Endothelial cell of umbilical vein (primary cell): Measurements from ENCODE around the gene COX14.

Experiments used
- POLR2A ChIP-seq: IDR thresholded peaks from 2 replicates; pipeline ENCODE4 v1.6.1; 2012; ENCODE audit warnings: low read depth, mild to moderate bottlenecking, control low read depth, low read length
- POLR2AphosphoS5 ChIP-seq: IDR thresholded peaks from 2 replicates; pipeline ENCODE4 v1.6.1; 2012; ENCODE audit warnings: low read depth, mild to moderate bottlenecking, control low read depth, low read length, moderate library complexity; ENCODE audit not compliant: insufficient read depth
- TF ChIP-seq, protein P1 (sequence below), 2 donors: IDR thresholded peaks; 1 replicate in 1 of 2; 2 replicates in 1 of 2; pipeline ENCODE4 v1.5.1; 2011; ENCODE audit warnings: low read length in 2 of 2, mild to moderate bottlenecking in 2 of 2, moderate library complexity in 2 of 2, control low read depth in 1 of 2, inconsistent platforms in 1 of 2, low read depth in 1 of 2; ENCODE audit not compliant: insufficient read depth in 1 of 2; ENCODE audit errors: extremely low read depth in 1 of 2

DNA sequence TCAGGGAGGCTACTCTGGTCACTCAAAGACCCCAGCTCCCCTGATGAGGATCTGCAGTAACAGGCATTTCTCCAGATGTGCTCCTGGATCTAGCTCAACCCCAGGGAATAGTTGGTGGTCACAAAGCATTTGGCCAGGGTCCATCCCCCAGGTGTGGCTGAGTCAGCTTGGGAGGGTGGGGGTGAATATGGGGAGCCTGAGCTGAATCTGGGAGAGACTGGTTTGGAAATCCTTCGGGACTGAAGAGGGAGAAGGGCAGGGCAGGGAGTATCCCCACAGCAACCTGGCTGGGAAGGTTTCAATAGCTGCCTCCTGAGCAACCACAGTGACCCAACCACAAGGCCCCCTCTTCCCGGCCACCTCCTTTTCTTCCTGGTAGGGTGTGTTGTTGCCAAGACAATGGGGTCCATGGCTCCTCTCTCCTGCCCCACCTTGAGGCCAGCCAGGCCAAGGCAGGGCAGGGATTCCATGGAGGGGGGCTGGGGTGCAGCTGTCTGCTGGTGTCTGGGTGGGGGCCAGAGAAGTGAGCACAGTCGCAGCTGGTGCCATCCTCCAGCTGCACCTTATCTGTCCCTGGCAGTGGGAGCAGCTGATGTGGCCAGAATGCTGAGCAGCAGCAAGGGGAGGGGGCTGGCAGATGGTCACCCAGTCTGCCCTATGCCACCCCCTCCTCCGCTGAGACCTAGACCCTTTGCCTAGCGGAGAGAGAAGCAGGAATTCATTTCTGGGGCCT lies 49.1 kb upstream of the COX14 start:
- TF ChIP-seq, protein P1, sequence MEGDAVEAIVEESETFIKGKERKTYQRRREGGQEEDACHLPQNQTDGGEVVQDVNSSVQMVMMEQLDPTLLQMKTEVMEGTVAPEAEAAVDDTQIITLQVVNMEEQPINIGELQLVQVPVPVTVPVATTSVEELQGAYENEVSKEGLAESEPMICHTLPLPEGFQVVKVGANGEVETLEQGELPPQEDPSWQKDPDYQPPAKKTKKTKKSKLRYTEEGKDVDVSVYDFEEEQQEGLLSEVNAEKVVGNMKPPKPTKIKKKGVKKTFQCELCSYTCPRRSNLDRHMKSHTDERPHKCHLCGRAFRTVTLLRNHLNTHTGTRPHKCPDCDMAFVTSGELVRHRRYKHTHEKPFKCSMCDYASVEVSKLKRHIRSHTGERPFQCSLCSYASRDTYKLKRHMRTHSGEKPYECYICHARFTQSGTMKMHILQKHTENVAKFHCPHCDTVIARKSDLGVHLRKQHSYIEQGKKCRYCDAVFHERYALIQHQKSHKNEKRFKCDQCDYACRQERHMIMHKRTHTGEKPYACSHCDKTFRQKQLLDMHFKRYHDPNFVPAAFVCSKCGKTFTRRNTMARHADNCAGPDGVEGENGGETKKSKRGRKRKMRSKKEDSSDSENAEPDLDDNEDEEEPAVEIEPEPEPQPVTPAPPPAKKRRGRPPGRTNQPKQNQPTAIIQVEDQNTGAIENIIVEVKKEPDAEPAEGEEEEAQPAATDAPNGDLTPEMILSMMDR (IDR thresholded peaks at IDR 0.05; ENCODE audit: extremely low read depth in 1 of 2, insufficient read depth in 1 of 2, low read depth in 1 of 2, low read length in 2 of 2): no peak
- TF ChIP-seq POLR2A (no peak), POLR2AphosphoS5 (no peak)
